ENCODE results near the gene PC. TPM values are rescaled to one million over a fixed set of nuclear protein-coding genes. Genes with fewer than 3 reads are reported as not detected.

PC gene
- total and polyA plus RNA-seq, 9 of the 15 experiments (the other 6 are each of a cell fraction or from before 2014, with no cell fraction given): 0.94 to 38.0 (median 8.7) TPM

DNA sequence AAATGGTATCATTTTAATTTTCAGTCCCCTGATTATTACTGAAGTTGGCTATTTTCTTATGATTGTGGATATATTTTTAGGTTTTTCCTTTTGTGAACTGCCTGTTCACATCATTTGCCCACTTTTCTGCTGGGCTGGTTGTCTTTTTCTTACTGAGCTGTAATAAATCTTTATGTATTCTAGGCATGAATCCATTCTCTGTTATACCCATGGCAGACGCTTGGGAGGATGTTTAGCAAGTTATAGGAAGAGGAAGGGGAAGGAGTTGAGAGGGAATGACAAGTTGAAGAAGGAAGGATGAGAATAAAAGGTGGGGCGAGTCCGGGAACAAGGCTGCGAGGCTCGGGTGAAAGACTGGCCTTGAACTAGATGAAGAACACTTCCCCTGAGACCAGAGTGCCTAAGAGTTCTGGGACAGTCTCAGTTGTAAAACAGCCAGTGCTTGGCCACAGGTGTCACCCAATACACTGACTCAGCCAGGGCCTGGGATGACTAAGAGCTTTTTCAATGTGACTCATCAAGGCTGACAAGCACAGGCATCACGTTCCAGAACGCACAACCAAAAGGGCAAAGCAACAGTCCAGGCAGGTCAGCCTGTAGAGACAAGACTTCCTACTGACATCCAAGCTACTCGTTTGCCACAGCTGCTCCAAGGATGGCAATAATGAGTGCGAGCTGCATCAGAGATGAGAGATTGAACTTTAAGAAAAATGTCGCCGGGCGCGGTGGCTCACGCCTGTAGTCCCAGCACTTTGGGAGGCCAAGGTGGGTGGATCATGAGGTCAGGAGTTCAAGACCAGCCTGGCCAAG is 66.1 kb downstream of the PC start (continued):
- TF ChIP-seq, protein P1, sequence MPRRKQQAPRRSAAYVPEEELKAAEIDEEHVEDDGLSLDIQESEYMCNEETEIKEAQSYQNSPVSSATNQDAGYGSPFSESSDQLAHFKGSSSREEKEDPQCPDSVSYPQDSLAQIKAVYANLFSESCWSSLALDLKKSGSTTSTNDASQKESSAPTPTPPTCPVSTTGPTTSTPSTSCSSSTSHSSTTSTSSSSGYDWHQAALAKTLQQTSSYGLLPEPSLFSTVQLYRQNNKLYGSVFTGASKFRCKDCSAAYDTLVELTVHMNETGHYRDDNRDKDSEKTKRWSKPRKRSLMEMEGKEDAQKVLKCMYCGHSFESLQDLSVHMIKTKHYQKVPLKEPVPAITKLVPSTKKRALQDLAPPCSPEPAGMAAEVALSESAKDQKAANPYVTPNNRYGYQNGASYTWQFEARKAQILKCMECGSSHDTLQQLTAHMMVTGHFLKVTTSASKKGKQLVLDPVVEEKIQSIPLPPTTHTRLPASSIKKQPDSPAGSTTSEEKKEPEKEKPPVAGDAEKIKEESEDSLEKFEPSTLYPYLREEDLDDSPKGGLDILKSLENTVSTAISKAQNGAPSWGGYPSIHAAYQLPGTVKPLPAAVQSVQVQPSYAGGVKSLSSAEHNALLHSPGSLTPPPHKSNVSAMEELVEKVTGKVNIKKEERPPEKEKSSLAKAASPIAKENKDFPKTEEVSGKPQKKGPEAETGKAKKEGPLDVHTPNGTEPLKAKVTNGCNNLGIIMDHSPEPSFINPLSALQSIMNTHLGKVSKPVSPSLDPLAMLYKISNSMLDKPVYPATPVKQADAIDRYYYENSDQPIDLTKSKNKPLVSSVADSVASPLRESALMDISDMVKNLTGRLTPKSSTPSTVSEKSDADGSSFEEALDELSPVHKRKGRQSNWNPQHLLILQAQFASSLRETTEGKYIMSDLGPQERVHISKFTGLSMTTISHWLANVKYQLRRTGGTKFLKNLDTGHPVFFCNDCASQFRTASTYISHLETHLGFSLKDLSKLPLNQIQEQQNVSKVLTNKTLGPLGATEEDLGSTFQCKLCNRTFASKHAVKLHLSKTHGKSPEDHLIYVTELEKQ (CRISPR knock-in tag; IDR thresholded peaks at IDR 0.05): no peak
- peak; percentile 63 for TF ChIP-seq LEF1 (IDR thresholded peaks at IDR 0.05)
- no peak for TF ChIP-seq NFATC3 (IDR thresholded peaks at IDR 0.05)
- 0 out of 2 replicates have a peak, but pooled peaks have one; percentile 26 for TF ChIP-seq ZFX (CRISPR knock-in tag; IDR thresholded peaks at IDR 0.05)
- no peak for TF ChIP-seq DIDO1 (tag; IDR thresholded peaks at IDR 0.05; ENCODE audit: low read depth)
- TF ChIP-seq EZH2 (IDR thresholded peaks at IDR 0.05; ENCODE audit: borderline replicate concordance, low read depth, low read length): no peak
- TF ChIP-seq FIP1L1 (IDR thresholded peaks at IDR 0.05; ENCODE audit: low read depth, low read length, poor library complexity, severe bottlenecking): no peak
- peak in 1 of 2 experiments; percentile 39; a peak in 1 of 4 replicates for TF ChIP-seq MAZ (CRISPR knock-in tag; conservative IDR thresholded peaks at IDR 0.05 in 1 of 2, IDR thresholded peaks at IDR 0.05 in 1 of 2)
- TF ChIP-seq SMARCC2 (IDR thresholded peaks at IDR 0.05; ENCODE audit: low read depth): peak; percentile 91
- TF ChIP-seq SMARCE1 (IDR thresholded peaks at IDR 0.05): peak; percentile 96
- no peak for TF ChIP-seq ZNF717 (CRISPR knock-in tag; IDR thresholded peaks at IDR 0.05)
- no peak for TF ChIP-seq ZNF436 (CRISPR knock-in tag; IDR thresholded peaks at IDR 0.05)
- TF ChIP-seq CUX1 (CRISPR knock-in tag; IDR thresholded peaks at IDR 0.05): no peak
- TF ChIP-seq ETV1 (tag; conservative IDR thresholded peaks at IDR 0.05; ENCODE audit: low read depth): no peak
- TF ChIP-seq STAT5B (CRISPR knock-in tag; IDR thresholded peaks at IDR 0.05): no peak
- no peak for TF ChIP-seq PRPF4 (IDR thresholded peaks at IDR 0.05; ENCODE audit: insufficient read depth, low read depth, low read length, poor library complexity, severe bottlenecking)
- no peak for TF ChIP-seq HNRNPLL (IDR thresholded peaks at IDR 0.05; ENCODE audit: low read depth, low read length, poor library complexity, severe bottlenecking)
- TF ChIP-seq, protein P2, sequence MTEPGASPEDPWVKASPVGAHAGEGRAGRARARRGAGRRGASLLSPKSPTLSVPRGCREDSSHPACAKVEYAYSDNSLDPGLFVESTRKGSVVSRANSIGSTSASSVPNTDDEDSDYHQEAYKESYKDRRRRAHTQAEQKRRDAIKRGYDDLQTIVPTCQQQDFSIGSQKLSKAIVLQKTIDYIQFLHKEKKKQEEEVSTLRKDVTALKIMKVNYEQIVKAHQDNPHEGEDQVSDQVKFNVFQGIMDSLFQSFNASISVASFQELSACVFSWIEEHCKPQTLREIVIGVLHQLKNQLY (CRISPR knock-in tag; conservative IDR thresholded peaks at IDR 0.05): no peak
